Fibroblast of lung (primary cell): ENCODE measurements around the gene COMMD10.

Experiments used
- CTCF ChIP-seq, 2 donors: IDR thresholded peaks in 1 of 2; conservative IDR thresholded peaks in 1 of 2; 1 replicate in 1 of 2; 2 replicates in 1 of 2; pipeline ENCODE4 v1.5.1; 2011 to 2012; ENCODE audit warnings: low read length in 2 of 2, control low read depth in 1 of 2, inconsistent platforms in 1 of 2, low read depth in 1 of 2, mild to moderate bottlenecking in 1 of 2
- EZH2 ChIP-seq: IDR thresholded peaks from 2 replicates; pipeline ENCODE4 v1.5.1; 2012; ENCODE audit warnings: low read length, control low read depth, mild to moderate bottlenecking; ENCODE audit errors: missing control alignments

GRCh38 chr5:116329503-116329902 lies 244.7 kb downstream of the COMMD10 start:
- no peak for TF ChIP-seq CTCF (conservative IDR thresholded peaks at IDR 0.05 in 1 of 2, IDR thresholded peaks at IDR 0.05 in 1 of 2; ENCODE audit: low read depth in 1 of 2, low read length in 2 of 2)
- no peak for TF ChIP-seq EZH2
